Skin epidermis (tissue), 12 donors: ENCODE results near the gene ZNF280D.

Experiments
- H3K27ac ChIP-seq, 21 experiments: fragments of 200-600 bp; sonication (generic) in 11 of 21; one replicate each; pipeline ENCODE4 v1.5.0; 2020; ENCODE audit warnings: mild to moderate bottlenecking in 3 of 21, inconsistent platforms in 2 of 21, moderate library complexity in 2 of 21
- H3K4me3 ChIP-seq, 7 experiments: fragments of 200-600 bp; sonication (generic) in 2 of 7; one replicate each; pipeline ENCODE4 v1.5.0; 2020; ENCODE audit warnings: inconsistent platforms in 2 of 7, mild to moderate bottlenecking in 2 of 7, moderate library complexity in 1 of 7

Gene ZNF280D

GRCh38 chr15:56582785-56583184 lies 150.5 kb downstream of the ZNF280D start:
- Histone ChIP-seq H3K4me3 (no peak overlapping the region), H3K27ac (no peak overlapping the region)
